Activated B cell treated with CpG ODN at 0.5 μM for 24 hours (primary cell): Measurements from ENCODE around the gene CTNNBL1. TPM values are rescaled to one million over a fixed set of nuclear protein-coding genes. Genes with fewer than 3 reads are reported as not detected.

Experiments used
- ATAC-seq: fragments of 200-7000 bp; cut with Tn5 transposase; one replicate; pipeline ENCODE4 v1.10.0; 2021; ENCODE audit warnings: low read depth, mild to moderate bottlenecking, moderate library complexity
- CTCF ChIA-PET: fragments of 350-600 bp; sonication (Branson Sonifier 250); formaldehyde crosslinking; loops from one replicate; lab custom pipeline; 2021; ENCODE audit warnings: antibody characterized with exemption; lab: Charles Lee
- POLR2A ChIA-PET: fragments of 350-600 bp; sonication (Branson Sonifier 250); formaldehyde crosslinking; loops from one replicate; lab custom pipeline; 2021; ENCODE audit warnings: antibody characterized with exemption; lab: Charles Lee
- DNase-seq: peaks from one replicate; pipeline ENCODE4 v3.0.0; 2022
- H3K27ac Mint-ChIP-seq: one replicate; pipeline ENCODE4 v1.8.0; 2020; ENCODE audit warnings: mixed read lengths
- H3K27me3 Mint-ChIP-seq: one replicate; pipeline ENCODE4 v1.8.0; 2021; ENCODE audit warnings: mixed read lengths
- H3K36me3 Mint-ChIP-seq: one replicate; pipeline ENCODE4 v1.8.0; 2021; ENCODE audit warnings: low read depth, mixed read lengths
- H3K4me1 Mint-ChIP-seq: one replicate; pipeline ENCODE4 v1.8.0; 2021; ENCODE audit warnings: mixed read lengths
- H3K4me3 Mint-ChIP-seq: one replicate; pipeline ENCODE4 v1.8.0; 2020; ENCODE audit warnings: mild to moderate bottlenecking, mixed read lengths
- H3K9me3 Mint-ChIP-seq: one replicate; pipeline ENCODE4 v1.8.0; 2020; ENCODE audit warnings: mixed read lengths
- intact Hi-C: fragments of 100-400 bp; cut with micrococcal nuclease; formaldehyde crosslinking; loops from one replicate; pipeline ENCODE4 v1.15.1; 2024
- total RNA-seq: library from RNA; stranded (reverse); gene quantifications from 2 replicates; pipeline ENCODE4 v1.2.3, GENCODE V29; 2022
- TF ChIP-seq, protein P1 (sequence below): fragments of 200-600 bp; IDR thresholded peaks from one replicate; pipeline ENCODE4 v1.8.0; 2022; ENCODE audit warnings: antibody characterized with exemption, mild to moderate bottlenecking

The CTNNBL1 gene
- total RNA-seq, 1 donor from 2014 or later = 102 TPM

DNA sequence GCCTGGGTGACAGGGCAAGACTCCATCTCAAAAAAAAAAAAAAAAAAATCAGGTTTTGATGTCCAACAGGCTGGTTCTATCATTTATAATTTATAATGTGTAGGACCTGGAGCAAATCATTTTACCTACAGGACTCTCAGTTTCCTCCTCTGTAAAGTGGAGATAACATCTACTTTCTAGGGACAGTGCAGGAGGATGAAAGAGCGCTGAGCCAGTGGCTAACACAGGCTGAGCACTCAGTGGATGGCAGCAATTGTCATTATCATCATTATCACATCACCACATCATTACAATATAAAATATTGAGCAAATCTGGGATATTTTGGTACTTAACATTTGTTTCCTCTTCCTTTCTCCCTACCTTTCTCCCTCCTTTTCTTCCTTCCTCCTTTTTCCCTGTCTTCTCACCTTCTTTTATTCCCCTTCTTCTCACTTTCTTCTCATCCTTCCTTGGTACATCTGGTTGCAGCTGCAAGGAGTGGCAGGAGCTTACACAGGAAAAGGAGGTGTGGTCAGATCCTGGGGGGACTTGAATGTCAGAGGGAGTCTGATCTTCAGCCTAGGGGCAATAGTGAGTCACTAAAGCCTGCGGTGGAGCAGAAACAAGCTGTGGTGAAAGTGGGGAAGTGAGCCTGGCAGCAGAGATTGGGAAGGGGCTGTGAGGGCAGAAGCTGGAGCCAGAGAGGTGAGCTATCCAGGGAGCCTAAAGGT, 24.6 kb upstream of the CTNNBL1 start:
- Mint-ChIP-seq H3K9me3 (peaks cover 8% of the 10 kb centered on the region), H3K27ac (no peak overlapping the region), H3K4me3 (no peak overlapping the region), H3K27me3 (peaks cover 41% of the 10 kb centered on the region), H3K36me3 (no peaks in the 10 kb centered on the region), H3K4me1 (no peaks in the 10 kb centered on the region)
- TF ChIP-seq, protein P1, sequence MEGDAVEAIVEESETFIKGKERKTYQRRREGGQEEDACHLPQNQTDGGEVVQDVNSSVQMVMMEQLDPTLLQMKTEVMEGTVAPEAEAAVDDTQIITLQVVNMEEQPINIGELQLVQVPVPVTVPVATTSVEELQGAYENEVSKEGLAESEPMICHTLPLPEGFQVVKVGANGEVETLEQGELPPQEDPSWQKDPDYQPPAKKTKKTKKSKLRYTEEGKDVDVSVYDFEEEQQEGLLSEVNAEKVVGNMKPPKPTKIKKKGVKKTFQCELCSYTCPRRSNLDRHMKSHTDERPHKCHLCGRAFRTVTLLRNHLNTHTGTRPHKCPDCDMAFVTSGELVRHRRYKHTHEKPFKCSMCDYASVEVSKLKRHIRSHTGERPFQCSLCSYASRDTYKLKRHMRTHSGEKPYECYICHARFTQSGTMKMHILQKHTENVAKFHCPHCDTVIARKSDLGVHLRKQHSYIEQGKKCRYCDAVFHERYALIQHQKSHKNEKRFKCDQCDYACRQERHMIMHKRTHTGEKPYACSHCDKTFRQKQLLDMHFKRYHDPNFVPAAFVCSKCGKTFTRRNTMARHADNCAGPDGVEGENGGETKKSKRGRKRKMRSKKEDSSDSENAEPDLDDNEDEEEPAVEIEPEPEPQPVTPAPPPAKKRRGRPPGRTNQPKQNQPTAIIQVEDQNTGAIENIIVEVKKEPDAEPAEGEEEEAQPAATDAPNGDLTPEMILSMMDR = no peak
- intact Hi-C loops = no loop called here
- POLR2A ChIA-PET = no interaction called here
- CTCF ChIA-PET = no interaction called here
- DNase-seq (no peak), ATAC-seq (no peak)

DNA sequence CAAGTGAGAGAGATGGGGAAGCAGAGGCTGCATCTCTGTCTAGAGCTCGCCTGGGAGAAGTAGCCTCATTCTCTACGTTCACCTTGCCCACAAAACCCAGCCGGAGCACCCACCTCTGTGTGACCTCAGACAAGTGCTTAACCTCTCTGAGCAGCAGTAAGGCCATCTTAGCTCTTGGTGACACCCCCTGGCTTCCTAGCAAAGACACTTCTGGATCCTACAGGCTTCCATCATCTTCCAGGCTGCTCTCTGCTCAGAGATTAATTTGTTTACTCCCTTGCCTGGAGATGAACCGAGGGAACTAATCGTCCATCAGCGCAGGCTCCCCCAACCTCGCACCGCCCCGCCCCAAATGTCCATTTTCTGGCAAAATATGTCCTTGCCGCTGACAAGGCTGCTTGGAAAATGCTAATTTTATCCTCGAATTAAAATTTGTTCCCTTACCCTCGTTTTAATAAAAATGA, 24.0 kb upstream of the CTNNBL1 start:
- peaks cover 4% of the 10 kb centered on the region for H3K9me3 Mint-ChIP-seq
- H3K27ac Mint-ChIP-seq = no peak overlapping the region
- TF ChIP-seq, protein P1 = no peak
- intact Hi-C loops = no loop called here
- DNase-seq = no peak
- ChIA-PET POLR2A (no interaction called here), CTCF (no interaction called here)
- H3K4me1 Mint-ChIP-seq = peaks cover 1% of the 10 kb centered on the region
- no peak overlapping the region for H3K4me3 Mint-ChIP-seq
- no peaks in the 10 kb centered on the region for H3K36me3 Mint-ChIP-seq
- peaks cover 43% of the 10 kb centered on the region for H3K27me3 Mint-ChIP-seq
- ATAC-seq = no peak

DNA sequence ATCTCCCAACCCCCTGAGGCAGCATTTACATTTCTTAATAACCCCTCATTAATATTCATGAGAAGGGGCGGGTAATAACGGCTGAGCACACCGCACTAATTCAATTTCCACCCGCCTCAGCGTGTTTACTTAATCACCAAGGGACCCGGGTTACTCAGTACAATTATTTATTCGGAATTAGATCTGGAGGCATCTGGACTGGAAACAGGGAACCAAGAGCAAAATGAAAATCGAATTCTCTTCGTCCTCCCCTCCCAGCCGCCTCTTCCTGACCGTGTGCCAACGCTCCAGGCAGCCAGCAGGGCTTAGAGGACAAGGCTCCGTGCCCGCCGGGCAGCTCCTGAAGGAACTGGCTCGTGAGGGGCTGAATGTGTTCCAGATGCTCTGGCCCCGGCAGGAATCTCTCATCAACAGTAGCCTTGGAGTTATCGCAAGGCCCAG, 23.5 kb upstream of the CTNNBL1 start:
- no peak overlapping the region for H3K27ac Mint-ChIP-seq
- intact Hi-C loops = no loop called here
- peaks cover 2% of the 10 kb centered on the region for H3K9me3 Mint-ChIP-seq
- peaks cover 44% of the 10 kb centered on the region for H3K27me3 Mint-ChIP-seq
- peaks cover 1% of the 10 kb centered on the region for H3K4me1 Mint-ChIP-seq
- no peak overlapping the region for H3K4me3 Mint-ChIP-seq
- CTCF ChIA-PET = no interaction called here
- ATAC-seq (no peak), DNase-seq (no peak)
- no peaks in the 10 kb centered on the region for H3K36me3 Mint-ChIP-seq
- TF ChIP-seq, protein P1 = no peak
- POLR2A ChIA-PET = no interaction called here

DNA sequence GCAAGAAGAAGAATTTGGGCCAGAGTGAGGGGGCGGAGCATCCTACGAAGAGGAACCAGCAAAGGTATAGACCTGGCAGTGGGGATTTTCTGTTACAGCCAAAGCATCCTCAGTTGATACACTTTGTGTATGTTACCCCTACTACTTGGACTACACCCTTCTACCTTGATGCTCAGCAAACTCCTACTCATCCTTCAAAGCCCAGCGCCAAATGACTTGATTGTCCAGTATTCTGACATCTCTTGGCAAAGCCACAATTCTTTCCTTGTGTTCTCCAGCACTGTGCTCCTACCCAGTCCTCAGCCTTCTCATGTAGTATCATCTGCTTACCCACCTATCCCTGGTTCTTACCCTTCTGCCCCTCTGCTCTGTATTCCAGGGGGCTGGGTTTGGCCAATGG, 21.7 kb upstream of the CTNNBL1 start:
- POLR2A ChIA-PET = no interaction called here
- Mint-ChIP-seq H3K4me1 (peaks cover 1% of the 10 kb centered on the region), H3K27ac (no peak overlapping the region), H3K9me3 (no peaks in the 10 kb centered on the region), H3K4me3 (no peak overlapping the region), H3K36me3 (no peaks in the 10 kb centered on the region), H3K27me3 (peaks cover 39% of the 10 kb centered on the region)
- CTCF ChIA-PET = no interaction called here
- intact Hi-C loops = no loop called here
- ATAC-seq (no peak), DNase-seq (no peak)
- TF ChIP-seq, protein P1 = no peak

DNA sequence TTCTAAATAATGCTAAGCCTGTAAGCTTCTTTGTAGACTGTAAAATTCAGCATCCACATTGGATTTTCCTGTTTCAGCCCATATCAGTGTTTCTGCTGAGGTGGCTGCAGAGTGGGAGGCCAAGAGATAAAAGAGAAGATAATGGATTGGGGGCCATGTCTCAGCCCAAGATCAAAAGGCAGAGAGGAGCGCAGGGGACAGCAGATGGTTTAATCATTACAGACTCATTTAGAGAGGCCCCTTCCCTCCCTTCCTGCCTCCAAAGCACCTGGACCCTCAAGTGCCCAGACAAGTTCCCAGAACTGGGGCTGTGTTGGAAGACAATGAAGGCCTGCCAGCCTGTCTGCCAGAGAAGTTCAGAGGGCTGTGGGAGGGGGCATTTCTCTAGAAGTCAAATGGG, 20.4 kb upstream of the CTNNBL1 start:
- H3K9me3 Mint-ChIP-seq = no peaks in the 10 kb centered on the region
- H3K27ac Mint-ChIP-seq = no peak overlapping the region
- intact Hi-C loops = no loop called here
- ChIA-PET POLR2A (no interaction called here), CTCF (no interaction called here)
- no peak overlapping the region for H3K4me3 Mint-ChIP-seq
- TF ChIP-seq, protein P1 = no peak
- H3K36me3 Mint-ChIP-seq = no peaks in the 10 kb centered on the region
- DNase-seq = no peak
- H3K4me1 Mint-ChIP-seq = peaks cover 1% of the 10 kb centered on the region
- no peak for ATAC-seq
- H3K27me3 Mint-ChIP-seq = peaks cover 44% of the 10 kb centered on the region
